Skin of body (tissue), 2 donors: ENCODE measurements around the gene PCDHGA1. TPM values are rescaled to one million over a fixed set of nuclear protein-coding genes. Genes with fewer than 3 reads are reported as not detected.
A peak's percentile ranks its signal among the peaks of the same experiment; 100 is the strongest.

Source experiments
- DNase-seq: peaks from one replicate; lab custom pipeline; 2025; lab: John Stamatoyannopoulos, UW
- total RNA-seq: library from RNA; depleted of rRNA; stranded (reverse); fragments of >200 nt; gene quantifications from one replicate; pipeline ENCODE4 v1.2.3, GENCODE V29; 2014

The PCDHGA1 gene
- total RNA-seq, 1 donor from 2014 or later = 0.39 TPM

- DNase-seq = peak; percentile 78
These were observed 182.8 kb downstream of the PCDHGA1 start for GRCh38 chr5:141512911-141513626.

- peak; percentile 90 for DNase-seq
These were observed 183.5 kb downstream of the PCDHGA1 start for GRCh38 chr5:141513627-141514329.

GRCh38 chr5:141514330-141515133 is 184.2 kb downstream of the PCDHGA1 start:
- DNase-seq = no peak

GRCh38 chr5:141515141-141515540 is 184.8 kb downstream of the PCDHGA1 start:
- DNase-seq = no peak

- no peak for DNase-seq
These were observed 185.8 kb downstream of the PCDHGA1 start for GRCh38 chr5:141515946-141516671.

GRCh38 chr5:141516672-141517025 is 186.3 kb downstream of the PCDHGA1 start:
- no peak for DNase-seq

GRCh38 chr5:141517312-141517711 is 187.0 kb downstream of the PCDHGA1 start:
- DNase-seq = no peak

- DNase-seq = peak; percentile 29
These were observed 187.7 kb downstream of the PCDHGA1 start for GRCh38 chr5:141517880-141518617.

GRCh38 chr5:141518618-141519015 is 188.3 kb downstream of the PCDHGA1 start:
- no peak for DNase-seq

- no peak for DNase-seq
These were observed 189.6 kb downstream of the PCDHGA1 start for GRCh38 chr5:141519605-141520565.

- DNase-seq = peak; percentile 92
These were observed 191.0 kb downstream of the PCDHGA1 start for GRCh38 chr5:141521244-141521781.

- no peak for DNase-seq
These were observed 192.0 kb downstream of the PCDHGA1 start for GRCh38 chr5:141522301-141522700.

- DNase-seq = no peak
These were observed 193.7 kb downstream of the PCDHGA1 start for GRCh38 chr5:141523991-141524390.

- DNase-seq = peak; percentile 99
These were observed 194.6 kb downstream of the PCDHGA1 start for GRCh38 chr5:141524604-141525597.

GRCh38 chr5:141525653-141526052 is 195.3 kb downstream of the PCDHGA1 start:
- no peak for DNase-seq

- no peak for DNase-seq
These were observed 197.1 kb downstream of the PCDHGA1 start for GRCh38 chr5:141527426-141527825.

- DNase-seq = peak; percentile 54
These were observed 198.1 kb downstream of the PCDHGA1 start for GRCh38 chr5:141528291-141528984.
